ENCODE data around the gene AQP5. TPM values are rescaled to one million over a fixed set of nuclear protein-coding genes. Genes with fewer than 3 reads are reported as not detected.

Gene AQP5
- total RNA-seq, 6 experiments from 2014 or later: not detected

- no peak overlapping the region for H3K4me3 ChIP-seq
Observed at GRCh38 chr12:49954863-49955830, 6.5 kb upstream of the AQP5 start.

GRCh38 chr12:49955899-49956662 lies 5.6 kb upstream of the AQP5 start:
- Histone ChIP-seq H3K27me3 (peaks cover 0 to 6% of the 10 kb centered on the region in 2 donors), H3K36me3 (no peaks in the 10 kb centered on the region), H3K9me3 (no peaks in the 10 kb centered on the region), H3K4me1 (peaks cover 0 to 6% (median 0%) of the 10 kb centered on the region in 4 donors), H3K4me3 (no peak overlapping the region), H3K27ac (no peak overlapping the region)
- intact Hi-C loops (cut with DNase I): no loop called here
- DNase-seq (no peak), ATAC-seq (no peak)
- WGBS (ENCODE audit: insufficient coverage, low coverage, low lambda C conversion rate, missing lambda C conversion rate): 33% methylated on average over 11 of the region's 13 CpGs
- TF ChIP-seq CTCF (IDR thresholded peaks at IDR 0.05) (no peak), POLR2A (IDR thresholded peaks at IDR 0.05) (no peak)

More at GRCh38 chr12:49954863-49955830, 6.5 kb upstream of the AQP5 start:
- ATAC-seq (no peak), DNase-seq (peak in 1 of 3 donors; percentile 35)
- no peaks in the 10 kb centered on the region for H3K9me3 ChIP-seq
- intact Hi-C loops (cut with DNase I): no loop called here
- H3K27ac ChIP-seq: no peak overlapping the region
- no peaks in the 10 kb centered on the region for H3K27me3 ChIP-seq
- 27% methylated on average over 14 of the region's 53 CpGs for WGBS (ENCODE audit: insufficient coverage, low coverage, low lambda C conversion rate, missing lambda C conversion rate)
- TF ChIP-seq POLR2A (IDR thresholded peaks at IDR 0.05): no peak
- no peak for TF ChIP-seq CTCF (IDR thresholded peaks at IDR 0.05)
- no peaks in the 10 kb centered on the region for H3K36me3 ChIP-seq
- H3K4me1 ChIP-seq: peaks cover 0 to 6% (median 0%) of the 10 kb centered on the region in 4 donors

- H3K36me3 ChIP-seq: no peaks in the 10 kb centered on the region
- TF ChIP-seq CTCF (IDR thresholded peaks at IDR 0.05) (no peak), POLR2A (IDR thresholded peaks at IDR 0.05) (no peak)
- 81% methylated on average over 6 of the region's 6 CpGs for WGBS (ENCODE audit: insufficient coverage, low coverage, low lambda C conversion rate, missing lambda C conversion rate)
- H3K9me3 ChIP-seq: no peaks in the 10 kb centered on the region
- no peak overlapping the region for H3K4me3 ChIP-seq
- H3K4me1 ChIP-seq: peaks cover 0 to 9% (median 0%) of the 10 kb centered on the region in 4 donors
- peak in 1 of 3 donors; percentile 20 for DNase-seq
- peaks cover 0 to 9% of the 10 kb centered on the region in 2 donors for H3K27me3 ChIP-seq
- H3K27ac ChIP-seq: no peak overlapping the region
- intact Hi-C loops (cut with DNase I): no loop called here
- no peak for ATAC-seq
Observed at GRCh38 chr12:49956663-49957569, 4.8 kb upstream of the AQP5 start.

- no peak for TF ChIP-seq CTCF (IDR thresholded peaks at IDR 0.05)
- no peak for TF ChIP-seq POLR2A (IDR thresholded peaks at IDR 0.05)
- ATAC-seq: no peak
- Histone ChIP-seq H3K4me3 (no peak overlapping the region), H3K36me3 (no peaks in the 10 kb centered on the region), H3K27ac (no peak overlapping the region), H3K27me3 (peaks cover 0 to 9% of the 10 kb centered on the region in 2 donors), H3K4me1 (peaks cover 0 to 7% (median 0%) of the 10 kb centered on the region in 4 donors), H3K9me3 (no peaks in the 10 kb centered on the region)
- intact Hi-C loops (cut with DNase I): no loop called here
- peak in 1 of 3 donors; percentile 6 for DNase-seq
Observed at GRCh38 chr12:49957570-49957967, 4.1 kb upstream of the AQP5 start.
